Fibroblast of mammary gland (primary cell): Measurements from ENCODE around the gene SLC7A8.

ENCODE experiments used
- DNase-seq: peaks from one replicate; pipeline ENCODE4 v3.0.0-alpha.2; 2010; ENCODE audit warnings: low read depth
- H3K4me3 ChIP-seq: 2 replicates; pipeline ENCODE4 v1.5.1; 2011; ENCODE audit warnings: low read depth, mild to moderate bottlenecking, low read length, moderate library complexity; ENCODE audit not compliant: control insufficient read depth
- CTCF ChIP-seq: conservative IDR thresholded peaks from 2 replicates; pipeline ENCODE4 v1.5.1; 2011; ENCODE audit warnings: low read depth, low read length, inconsistent platforms; ENCODE audit not compliant: control insufficient read depth, insufficient read depth

Gene SLC7A8

GRCh38 chr14:23162005-23162404 lies 21.5 kb downstream of the SLC7A8 start:
- no peak overlapping the region for H3K4me3 ChIP-seq
- no peak for TF ChIP-seq CTCF
- DNase-seq, result no peak

GRCh38 chr14:23160924-23161522 lies 22.4 kb downstream of the SLC7A8 start:
- H3K4me3 ChIP-seq, result no peak overlapping the region
- TF ChIP-seq CTCF, result no peak
- peak; percentile 89 for DNase-seq

- no peak for DNase-seq
- no peak overlapping the region for H3K4me3 ChIP-seq
- TF ChIP-seq CTCF, result no peak
Observed at GRCh38 chr14:23159532-23159931, 23.9 kb downstream of the SLC7A8 start.

- no peak overlapping the region for H3K4me3 ChIP-seq
- DNase-seq, result no peak
Observed at GRCh38 chr14:23158779-23159178, 24.7 kb downstream of the SLC7A8 start.

GRCh38 chr14:23154964-23155587 lies 28.4 kb downstream of the SLC7A8 start:
- no peak for TF ChIP-seq CTCF
- peak; percentile 94 for DNase-seq
- no peak overlapping the region for H3K4me3 ChIP-seq

More at GRCh38 chr14:23158779-23159178, 24.7 kb downstream of the SLC7A8 start:
- no peak for TF ChIP-seq CTCF

GRCh38 chr14:23153851-23154796 lies 29.3 kb downstream of the SLC7A8 start:
- peak overlapping the region; percentile 38 for H3K4me3 ChIP-seq
- peak; percentile 93 for DNase-seq
- TF ChIP-seq CTCF, result no peak
